Prostate gland (tissue), 2 donors: ENCODE results near the gene UBE2E2. TPM values are rescaled to one million over a fixed set of nuclear protein-coding genes. Genes with fewer than 3 reads are reported as not detected.

Experiments used
- DNase-seq: peaks from one replicate; pipeline ENCODE4 v3.0.0-alpha.2; 2019; ENCODE audit warnings: low spot score
- H3K27ac ChIP-seq, 2 donors: fragments of 200-600 bp; sonication (generic); 2 replicates each; pipeline ENCODE4 v1.5.1; 2017 to 2019
- H3K27me3 ChIP-seq: fragments of 200-600 bp; sonication (generic); replicated peaks from 2 replicates; pipeline ENCODE4 v1.5.1; 2019; ENCODE audit not compliant: insufficient read depth
- H3K36me3 ChIP-seq, 2 donors: fragments of 200-600 bp; sonication (generic); 1 replicate in 1 of 2; 2 replicates in 1 of 2; pipeline versions ENCODE4 v1.5.1 to v1.8.1; 2017 to 2019
- H3K4me1 ChIP-seq: fragments of 200-600 bp; sonication (generic); replicated peaks from 2 replicates; pipeline ENCODE4 v1.5.1; 2019
- H3K4me3 ChIP-seq, 2 donors: fragments of 200-600 bp; sonication (generic); 2 replicates each; pipeline ENCODE4 v1.5.1; 2017 to 2019
- H3K9me3 ChIP-seq: fragments of 200-600 bp; sonication (generic); 2 replicates; pipeline ENCODE4 v1.5.1; 2017
- POLR2A ChIP-seq: fragments of 450-650 bp; IDR thresholded peaks from one replicate; pipeline ENCODE4 v1.6.1; 2016; ENCODE audit warnings: antibody characterized with exemption, mild to moderate bottlenecking
- POLR2AphosphoS5 ChIP-seq: sonication (generic); formaldehyde crosslinking; IDR thresholded peaks from one replicate; pipeline ENCODE4 v1.6.1; 2017; ENCODE audit warnings: antibody characterized with exemption
- WGBS: methylation state at CpG from one replicate; pipeline ENCODE4 v1.1.5; 2018; 5-methylcytosine and 5-hydroxymethylcytosine counted together
- intact Hi-C: fragments of 100-400 bp; cut with DNase I; formaldehyde crosslinking; loops from one replicate; pipeline ENCODE4 v1.14.2; 2022
- total RNA-seq, 2 donors: library from RNA; depleted of rRNA; stranded (reverse); fragments of >200 nt; gene quantifications; one replicate each; pipeline ENCODE4 v1.1.0, GENCODE V29; 2016
- TF ChIP-seq, protein P1 (sequence below), 4 experiments: fragments of 200-600 bp in 2 of 4; fragments of 450-650 bp in 2 of 4; sonication (generic) in 2 of 4; IDR thresholded peaks; 1 replicate in 3 of 4; 2 replicates in 1 of 4; pipeline ENCODE4 v1.5.1; 2016 to 2019; ENCODE audit warnings: antibody characterized with exemption in 4 of 4, mild to moderate bottlenecking in 2 of 4, moderate library complexity in 2 of 4

Gene UBE2E2
- total RNA-seq, 2 donors from 2014 or later = 25.9 to 48.7 TPM

DNA sequence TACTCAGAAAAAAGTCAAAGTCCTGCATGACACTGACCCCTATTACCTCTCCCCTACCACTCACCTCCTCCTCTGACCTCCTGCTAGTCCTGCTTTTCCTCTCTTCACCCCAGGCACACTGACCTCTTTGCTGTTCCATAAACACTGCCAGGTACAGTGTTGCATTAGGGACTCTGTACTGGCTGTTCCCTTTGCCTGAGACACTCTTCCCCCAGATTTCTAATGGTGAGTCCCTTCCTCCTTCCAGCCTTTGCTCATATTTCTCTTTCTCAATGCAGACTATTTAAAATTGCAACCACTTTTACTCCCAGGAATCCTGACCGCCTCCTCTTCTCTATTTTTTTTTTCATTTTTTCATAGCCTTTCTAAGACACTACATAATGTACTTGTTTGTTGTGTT lies 36.3 kb upstream of the UBE2E2 start:
- Histone ChIP-seq H3K9me3 (no peaks in the 10 kb centered on the region), H3K4me1 (no peaks in the 10 kb centered on the region), H3K27ac (no peak overlapping the region), H3K36me3 (no peaks in the 10 kb centered on the region), H3K4me3 (no peak overlapping the region), H3K27me3 (no peaks in the 10 kb centered on the region)
- intact Hi-C loops = no loop called here
- TF ChIP-seq POLR2A (no peak), POLR2AphosphoS5 (no peak)
- TF ChIP-seq, protein P1, sequence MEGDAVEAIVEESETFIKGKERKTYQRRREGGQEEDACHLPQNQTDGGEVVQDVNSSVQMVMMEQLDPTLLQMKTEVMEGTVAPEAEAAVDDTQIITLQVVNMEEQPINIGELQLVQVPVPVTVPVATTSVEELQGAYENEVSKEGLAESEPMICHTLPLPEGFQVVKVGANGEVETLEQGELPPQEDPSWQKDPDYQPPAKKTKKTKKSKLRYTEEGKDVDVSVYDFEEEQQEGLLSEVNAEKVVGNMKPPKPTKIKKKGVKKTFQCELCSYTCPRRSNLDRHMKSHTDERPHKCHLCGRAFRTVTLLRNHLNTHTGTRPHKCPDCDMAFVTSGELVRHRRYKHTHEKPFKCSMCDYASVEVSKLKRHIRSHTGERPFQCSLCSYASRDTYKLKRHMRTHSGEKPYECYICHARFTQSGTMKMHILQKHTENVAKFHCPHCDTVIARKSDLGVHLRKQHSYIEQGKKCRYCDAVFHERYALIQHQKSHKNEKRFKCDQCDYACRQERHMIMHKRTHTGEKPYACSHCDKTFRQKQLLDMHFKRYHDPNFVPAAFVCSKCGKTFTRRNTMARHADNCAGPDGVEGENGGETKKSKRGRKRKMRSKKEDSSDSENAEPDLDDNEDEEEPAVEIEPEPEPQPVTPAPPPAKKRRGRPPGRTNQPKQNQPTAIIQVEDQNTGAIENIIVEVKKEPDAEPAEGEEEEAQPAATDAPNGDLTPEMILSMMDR (IDR thresholded peaks at IDR 0.05) = no peak
- 88% methylated on average over 1 of the region's 1 CpG for WGBS
- DNase-seq = no peak

- WGBS = 87% methylated on average over 5 of the region's 5 CpGs
- no peak overlapping the region for H3K4me3 ChIP-seq
- H3K36me3 ChIP-seq = no peaks in the 10 kb centered on the region
- intact Hi-C loops = no loop called here
- no peak for DNase-seq
- H3K27me3 ChIP-seq = no peaks in the 10 kb centered on the region
- no peak overlapping the region for H3K27ac ChIP-seq
- no peak for TF ChIP-seq POLR2AphosphoS5
- TF ChIP-seq POLR2A = no peak
- TF ChIP-seq, protein P1 (IDR thresholded peaks at IDR 0.05) = no peak
- H3K9me3 ChIP-seq = no peaks in the 10 kb centered on the region
- H3K4me1 ChIP-seq = no peaks in the 10 kb centered on the region
Measured at GRCh38 chr3:23169551-23169950, 33.6 kb upstream of the UBE2E2 start.

- TF ChIP-seq, protein P1 (IDR thresholded peaks at IDR 0.05) = no peak
- H3K4me3 ChIP-seq = no peak overlapping the region
- 90% methylated on average over 2 of the region's 2 CpGs for WGBS
Measured at GRCh38 chr3:23170291-23170690, 32.8 kb upstream of the UBE2E2 start.

GRCh38 chr3:23172059-23172458 lies 31.1 kb upstream of the UBE2E2 start:
- no peak overlapping the region for H3K27ac ChIP-seq
- no peak overlapping the region for H3K4me3 ChIP-seq
- intact Hi-C loops = no loop called here
- no peaks in the 10 kb centered on the region for H3K4me1 ChIP-seq
- H3K27me3 ChIP-seq = no peaks in the 10 kb centered on the region
- TF ChIP-seq, protein P1 (IDR thresholded peaks at IDR 0.05) = no peak
- TF ChIP-seq POLR2A (no peak), POLR2AphosphoS5 (no peak)
- no peaks in the 10 kb centered on the region for H3K36me3 ChIP-seq
- 88% methylated on average over 2 of the region's 2 CpGs for WGBS
- DNase-seq = no peak
- no peaks in the 10 kb centered on the region for H3K9me3 ChIP-seq

More at GRCh38 chr3:23170291-23170690, 32.8 kb upstream of the UBE2E2 start:
- Histone ChIP-seq H3K9me3 (no peaks in the 10 kb centered on the region), H3K4me1 (no peaks in the 10 kb centered on the region), H3K27me3 (no peaks in the 10 kb centered on the region), H3K27ac (no peak overlapping the region), H3K36me3 (no peaks in the 10 kb centered on the region)
- no peak for DNase-seq
- intact Hi-C loops = no loop called here

DNA sequence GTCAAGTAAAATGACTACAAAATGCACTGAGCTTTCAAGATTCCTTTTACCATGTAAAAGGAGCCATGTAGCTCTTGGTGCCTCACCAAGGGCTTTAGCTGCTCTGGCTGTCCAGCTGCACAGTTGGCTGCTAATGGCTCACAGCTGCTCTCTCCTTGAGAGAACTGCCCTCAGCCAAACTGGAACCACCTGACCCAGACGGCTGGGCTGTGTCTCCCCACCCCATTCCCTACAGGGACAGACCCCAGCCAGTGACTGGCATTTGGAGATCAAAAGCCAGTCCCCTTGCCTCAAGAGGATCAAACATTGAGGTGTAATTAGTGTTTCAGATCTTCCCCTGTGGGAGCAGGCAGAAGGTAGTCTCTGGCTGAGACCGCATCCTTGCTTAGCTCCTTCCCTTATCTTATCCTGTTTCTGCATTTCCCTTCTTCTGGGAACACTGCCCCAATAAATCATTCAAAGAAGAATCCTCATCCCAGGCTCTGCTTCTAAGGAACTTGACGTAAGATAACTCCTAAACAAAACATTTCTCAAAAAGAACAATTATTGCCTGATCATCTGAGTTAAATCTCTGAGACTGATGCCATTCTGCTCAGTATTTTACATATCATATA lies 28.6 kb upstream of the UBE2E2 start:
- no peak overlapping the region for H3K27ac ChIP-seq
- intact Hi-C loops = no loop called here
- H3K4me1 ChIP-seq = no peaks in the 10 kb centered on the region
- TF ChIP-seq POLR2A (no peak), POLR2AphosphoS5 (no peak)
- TF ChIP-seq, protein P1 (IDR thresholded peaks at IDR 0.05) = no peak
- no peak overlapping the region for H3K4me3 ChIP-seq
- DNase-seq = no peak
- no peaks in the 10 kb centered on the region for H3K9me3 ChIP-seq
- 24% methylated on average over 3 of the region's 3 CpGs for WGBS
- no peaks in the 10 kb centered on the region for H3K36me3 ChIP-seq
- no peaks in the 10 kb centered on the region for H3K27me3 ChIP-seq
